ENCODE results near the gene GMPR. TPM values are rescaled to one million over a fixed set of nuclear protein-coding genes. Genes with fewer than 3 reads are reported as not detected.

GMPR gene
- 10 to 100 TPM; 17.0 to 62.1 TPM for total RNA-seq

- Histone ChIP-seq H3K4me3 (peak within 1 kb of the TSS; percentile 80), H3K36me3 (no peaks in the 10 kb centered on the region), H3K4me1 (ENCODE audit: control insufficient read depth in 1 of 2, low read depth in 2 of 2) (peaks cover 28 to 57% of the 10 kb centered on the region in 2 donors), H3K27ac (peak within 1 kb of the TSS; percentile 88), H3K27me3 (replicated peaks; ENCODE audit: insufficient read depth) (no peaks in the 10 kb centered on the region), H3K9me3 (no peaks in the 10 kb centered on the region)
- DNase-seq (ENCODE audit: low spot score) = peak; percentile 49
- peak; percentile 39 for ATAC-seq (ENCODE audit: insufficient number of reproducible peaks, low FRiP score, low read depth)
- no peak for TF ChIP-seq CTCF (IDR thresholded peaks at IDR 0.05)
Measured at GRCh38 chr6:16238057-16238962, at the start of gene GMPR. TSS of gene GMPR (plus strand) at chr6:16238587. CDS start at chr6:16238694, 107 bp downstream.

GRCh38 chr6:16190214-16190613, 48.2 kb upstream of the GMPR start:
- DNase-seq (ENCODE audit: low spot score) = no peak
- Histone ChIP-seq H3K4me3 (peak overlapping the region; percentile 34), H3K4me1 (ENCODE audit: control insufficient read depth in 1 of 2, low read depth in 2 of 2) (peaks cover 14 to 45% of the 10 kb centered on the region in 2 donors), H3K27me3 (replicated peaks; ENCODE audit: insufficient read depth) (no peaks in the 10 kb centered on the region), H3K36me3 (no peaks in the 10 kb centered on the region), H3K27ac (peak overlapping the region; percentile 72 to 81), H3K9me3 (no peaks in the 10 kb centered on the region)
- TF ChIP-seq CTCF (IDR thresholded peaks at IDR 0.05) = no peak
- no peak for ATAC-seq (ENCODE audit: insufficient number of reproducible peaks, low FRiP score, low read depth)

- no peak for TF ChIP-seq CTCF (IDR thresholded peaks at IDR 0.05)
- Histone ChIP-seq H3K27ac (no peak overlapping the region), H3K27me3 (replicated peaks; ENCODE audit: insufficient read depth) (no peaks in the 10 kb centered on the region), H3K4me1 (ENCODE audit: control insufficient read depth in 1 of 2, low read depth in 2 of 2) (peaks cover 10 to 40% of the 10 kb centered on the region in 2 donors), H3K4me3 (no peak overlapping the region), H3K36me3 (no peaks in the 10 kb centered on the region), H3K9me3 (no peaks in the 10 kb centered on the region)
- ATAC-seq (ENCODE audit: insufficient number of reproducible peaks, low FRiP score, low read depth) (no peak), DNase-seq (ENCODE audit: low spot score) (no peak)
Measured at GRCh38 chr6:16196260-16196983, 42.0 kb upstream of the GMPR start.

GRCh38 chr6:16196984-16197546, 41.3 kb upstream of the GMPR start:
- Histone ChIP-seq H3K4me1 (ENCODE audit: control insufficient read depth in 1 of 2, low read depth in 2 of 2) (peaks cover 5 to 38% of the 10 kb centered on the region in 2 donors), H3K36me3 (no peaks in the 10 kb centered on the region), H3K4me3 (no peak overlapping the region), H3K27me3 (replicated peaks; ENCODE audit: insufficient read depth) (no peaks in the 10 kb centered on the region), H3K9me3 (no peaks in the 10 kb centered on the region), H3K27ac (no peak overlapping the region)
- ATAC-seq (ENCODE audit: insufficient number of reproducible peaks, low FRiP score, low read depth) (no peak), DNase-seq (ENCODE audit: low spot score) (no peak)
- TF ChIP-seq CTCF (IDR thresholded peaks at IDR 0.05) = no peak

Measured in thoracic aorta (tissue), 2 donors.